Measurements from ENCODE around the gene PGM5.

PGM5 gene

DNA sequence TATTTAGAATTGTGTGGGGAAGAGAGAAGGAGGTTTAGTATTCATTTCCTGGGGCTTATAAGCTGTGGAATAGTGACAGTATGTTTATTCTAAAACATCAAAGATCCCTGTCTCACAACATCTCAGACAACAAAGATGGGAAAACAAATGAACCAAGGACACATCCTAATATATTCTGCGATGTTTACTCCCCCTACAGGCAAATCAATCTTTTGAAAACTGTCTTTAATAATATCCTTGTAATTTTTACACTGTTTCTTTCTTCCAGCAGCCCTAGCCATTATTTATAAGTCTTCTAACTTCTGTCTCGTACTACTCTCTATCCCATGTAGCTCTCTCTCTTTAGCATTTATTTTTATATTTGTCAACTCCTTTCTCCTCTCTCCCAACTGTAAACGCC lies 217.7 kb downstream of the PGM5 start:
- Histone ChIP-seq H4K20me1 (ENCODE audit: insufficient read depth, low read length, poor library complexity, severe bottlenecking) (no peaks in the 10 kb centered on the region), H3K4me3 (ENCODE audit: low read length, poor library complexity, severe bottlenecking) (no peak overlapping the region), H3K79me2 (ENCODE audit: insufficient read depth, low read length) (no peaks in the 10 kb centered on the region), H2AFZ (ENCODE audit: low read length) (no peak overlapping the region; the same call in 1 of the 2 replicates), H3K9ac (ENCODE audit: low read depth, low read length, poor library complexity, severe bottlenecking) (no peak overlapping the region), H3K4me1 (ENCODE audit: insufficient read depth, low read length, poor library complexity, severe bottlenecking) (peaks cover 19% of the 10 kb centered on the region), H3K36me3 (ENCODE audit: insufficient read depth, low read length) (no peaks in the 10 kb centered on the region), H3K9me2 (replicated peaks; ENCODE audit: low read depth, low read length) (no peaks in the 10 kb centered on the region), H3K4me2 (ENCODE audit: low read depth, low read length, poor library complexity, severe bottlenecking) (no peak overlapping the region), H3K9me3 (ENCODE audit: insufficient read depth, low read depth, low read length) (no peaks in the 10 kb centered on the region), H3F3A (ENCODE audit: low read depth) (no peaks in the 10 kb centered on the region), H3K27me3 (ENCODE audit: insufficient read depth, low read length, poor library complexity, severe bottlenecking) (no peaks in the 10 kb centered on the region)
- TF ChIP-seq, protein P1, sequence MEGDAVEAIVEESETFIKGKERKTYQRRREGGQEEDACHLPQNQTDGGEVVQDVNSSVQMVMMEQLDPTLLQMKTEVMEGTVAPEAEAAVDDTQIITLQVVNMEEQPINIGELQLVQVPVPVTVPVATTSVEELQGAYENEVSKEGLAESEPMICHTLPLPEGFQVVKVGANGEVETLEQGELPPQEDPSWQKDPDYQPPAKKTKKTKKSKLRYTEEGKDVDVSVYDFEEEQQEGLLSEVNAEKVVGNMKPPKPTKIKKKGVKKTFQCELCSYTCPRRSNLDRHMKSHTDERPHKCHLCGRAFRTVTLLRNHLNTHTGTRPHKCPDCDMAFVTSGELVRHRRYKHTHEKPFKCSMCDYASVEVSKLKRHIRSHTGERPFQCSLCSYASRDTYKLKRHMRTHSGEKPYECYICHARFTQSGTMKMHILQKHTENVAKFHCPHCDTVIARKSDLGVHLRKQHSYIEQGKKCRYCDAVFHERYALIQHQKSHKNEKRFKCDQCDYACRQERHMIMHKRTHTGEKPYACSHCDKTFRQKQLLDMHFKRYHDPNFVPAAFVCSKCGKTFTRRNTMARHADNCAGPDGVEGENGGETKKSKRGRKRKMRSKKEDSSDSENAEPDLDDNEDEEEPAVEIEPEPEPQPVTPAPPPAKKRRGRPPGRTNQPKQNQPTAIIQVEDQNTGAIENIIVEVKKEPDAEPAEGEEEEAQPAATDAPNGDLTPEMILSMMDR (conservative IDR thresholded peaks at IDR 0.05; ENCODE audit: low read length): peak; percentile 53
- TF ChIP-seq EZH2phosphoT487 (IDR thresholded peaks at IDR 0.05; ENCODE audit: borderline replicate concordance): no peak

DNA sequence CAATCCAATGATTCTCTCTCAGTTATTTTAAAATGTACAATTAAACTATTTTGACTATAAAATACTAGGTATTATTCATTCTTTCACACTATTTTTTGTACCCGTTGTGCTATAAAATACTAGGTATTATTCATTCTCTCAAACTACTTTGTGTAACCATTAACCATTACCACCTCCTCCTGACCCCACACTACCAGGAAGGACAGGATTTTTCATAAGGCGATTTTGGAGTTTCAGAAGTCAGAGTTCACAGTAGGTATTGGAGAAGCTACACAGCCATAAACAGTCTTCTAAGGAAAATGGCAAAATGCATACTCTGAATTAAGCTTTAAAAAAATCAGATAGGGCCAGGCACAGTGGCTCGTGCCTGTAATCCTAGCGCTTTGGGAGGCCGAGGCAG lies 219.4 kb downstream of the PGM5 start:
- Histone ChIP-seq H3K4me2 (ENCODE audit: low read depth, low read length, poor library complexity, severe bottlenecking) (no peak overlapping the region), H2AFZ (ENCODE audit: low read length) (no peak overlapping the region), H3K79me2 (ENCODE audit: insufficient read depth, low read length) (no peaks in the 10 kb centered on the region), H4K20me1 (ENCODE audit: insufficient read depth, low read length, poor library complexity, severe bottlenecking) (no peaks in the 10 kb centered on the region), H3K9me3 (ENCODE audit: insufficient read depth, low read depth, low read length) (no peaks in the 10 kb centered on the region), H3K9me2 (replicated peaks; ENCODE audit: low read depth, low read length) (no peaks in the 10 kb centered on the region), H3K9ac (ENCODE audit: low read depth, low read length, poor library complexity, severe bottlenecking) (no peak overlapping the region), H3K4me1 (ENCODE audit: insufficient read depth, low read length, poor library complexity, severe bottlenecking) (peaks cover 19% of the 10 kb centered on the region), H3K36me3 (ENCODE audit: insufficient read depth, low read length) (no peaks in the 10 kb centered on the region), H3F3A (ENCODE audit: low read depth) (no peaks in the 10 kb centered on the region), H3K27me3 (ENCODE audit: insufficient read depth, low read length, poor library complexity, severe bottlenecking) (no peaks in the 10 kb centered on the region), H3K4me3 (ENCODE audit: low read length, poor library complexity, severe bottlenecking) (no peak overlapping the region)
- TF ChIP-seq, protein P1 (conservative IDR thresholded peaks at IDR 0.05; ENCODE audit: low read length): no peak
- no peak for TF ChIP-seq EZH2phosphoT487 (IDR thresholded peaks at IDR 0.05; ENCODE audit: borderline replicate concordance)

GRCh38 chr9:68577774-68578591 lies 221.6 kb downstream of the PGM5 start:
- TF ChIP-seq EZH2phosphoT487 (IDR thresholded peaks at IDR 0.05; ENCODE audit: borderline replicate concordance): no peak
- TF ChIP-seq, protein P1 (conservative IDR thresholded peaks at IDR 0.05; ENCODE audit: low read length): no peak
- no peaks in the 10 kb centered on the region for H3K9me2 ChIP-seq (replicated peaks; ENCODE audit: low read depth, low read length)

More at GRCh38 chr9:68577774-68578591, 221.6 kb downstream of the PGM5 start:
- H2AFZ ChIP-seq (ENCODE audit: low read length): no peak overlapping the region
- no peaks in the 10 kb centered on the region for H3K9me3 ChIP-seq (ENCODE audit: insufficient read depth, low read depth, low read length)
- H3K9ac ChIP-seq (ENCODE audit: low read depth, low read length, poor library complexity, severe bottlenecking): no peak overlapping the region
- peak overlapping the region; percentile 18 for H3K4me2 ChIP-seq (ENCODE audit: low read depth, low read length, poor library complexity, severe bottlenecking)
- no peaks in the 10 kb centered on the region for H4K20me1 ChIP-seq (ENCODE audit: insufficient read depth, low read length, poor library complexity, severe bottlenecking)
- no peaks in the 10 kb centered on the region for H3F3A ChIP-seq (ENCODE audit: low read depth)
- H3K27me3 ChIP-seq (ENCODE audit: insufficient read depth, low read length, poor library complexity, severe bottlenecking): no peaks in the 10 kb centered on the region
- H3K4me1 ChIP-seq (ENCODE audit: insufficient read depth, low read length, poor library complexity, severe bottlenecking): peaks cover 19% of the 10 kb centered on the region
- H3K36me3 ChIP-seq (ENCODE audit: insufficient read depth, low read length): no peaks in the 10 kb centered on the region
- H3K79me2 ChIP-seq (ENCODE audit: insufficient read depth, low read length): no peaks in the 10 kb centered on the region
- H3K4me3 ChIP-seq (ENCODE audit: low read length, poor library complexity, severe bottlenecking): no peak overlapping the region
